Activated effector memory CD4-positive, alpha-beta T cell treated with Interleukin-2 at 50 U/mL for 16 hours (primary cell): Measurements from ENCODE around the gene CRYBB2.
"Not testable (repeated sequence)": the region's sequence is repeated elsewhere in the genome, so short reads cannot be mapped to it uniquely, and the experiment has no call there.

Experiments used
- DNase-seq: peaks from one replicate; pipeline ENCODE4 v3.0.0-alpha.2; 2020

The CRYBB2 gene

GRCh38 chr22:25200967-25201366, 18.5 kb upstream of the CRYBB2 start:
- no peak for DNase-seq

- DNase-seq = no peak
These were observed 17.7 kb upstream of the CRYBB2 start for GRCh38 chr22:25201557-25202273.

GRCh38 chr22:25202290-25202921, 17.0 kb upstream of the CRYBB2 start:
- DNase-seq = peak; percentile 29

- no peak for DNase-seq
These were observed 16.4 kb upstream of the CRYBB2 start for GRCh38 chr22:25203082-25203481.

- not testable (repeated sequence) for DNase-seq
These were observed 14.9 kb upstream of the CRYBB2 start for GRCh38 chr22:25204547-25204946.

GRCh38 chr22:25205847-25206246, 13.6 kb upstream of the CRYBB2 start:
- no peak for DNase-seq

GRCh38 chr22:25206998-25207397, 12.4 kb upstream of the CRYBB2 start:
- DNase-seq = no peak

GRCh38 chr22:25207553-25208157, 11.8 kb upstream of the CRYBB2 start:
- DNase-seq = no peak

- DNase-seq = no peak
These were observed 11.1 kb upstream of the CRYBB2 start for GRCh38 chr22:25208328-25208727.

- no peak for DNase-seq
These were observed 10.5 kb upstream of the CRYBB2 start for GRCh38 chr22:25208743-25209505.

- DNase-seq = no peak
These were observed 8.6 kb upstream of the CRYBB2 start for GRCh38 chr22:25210793-25211192.

- no peak for DNase-seq
These were observed 7.1 kb upstream of the CRYBB2 start for GRCh38 chr22:25212337-25212736.

- no peak for DNase-seq
These were observed 6.2 kb upstream of the CRYBB2 start for GRCh38 chr22:25213221-25213620.

GRCh38 chr22:25216230-25216629, 3.2 kb upstream of the CRYBB2 start:
- no peak for DNase-seq

GRCh38 chr22:25219948-25220442, 556 bp downstream of the CRYBB2 start:
- no peak for DNase-seq

- DNase-seq = no peak
These were observed 2.4 kb downstream of the CRYBB2 start for GRCh38 chr22:25221790-25222189.

- DNase-seq = no peak
These were observed 3.9 kb downstream of the CRYBB2 start for GRCh38 chr22:25223269-25223850.

- DNase-seq = no peak
These were observed 9.4 kb downstream of the CRYBB2 start for GRCh38 chr22:25228822-25229221.

GRCh38 chr22:25230760-25231159, 11.3 kb downstream of the CRYBB2 start:
- DNase-seq = not testable (repeated sequence)

GRCh38 chr22:25232301-25232700, 12.9 kb downstream of the CRYBB2 start:
- DNase-seq = no peak

GRCh38 chr22:25233706-25234105, 14.3 kb downstream of the CRYBB2 start:
- DNase-seq = not testable (repeated sequence)

- DNase-seq = peak; percentile 29
These were observed 16.3 kb downstream of the CRYBB2 start for GRCh38 chr22:25235547-25236290.
